H1 (cell line): ENCODE results near the gene CA10. TPM values are rescaled to one million over a fixed set of nuclear protein-coding genes. Genes with fewer than 3 reads are reported as not detected.

Experiments
- CHD7 ChIP-seq: fragments of 300-600 bp; sonication (generic); IDR thresholded peaks from 2 replicates; pipeline ENCODE4 v1.7.1; 2012; ENCODE audit warnings: low read length, moderate library complexity, mild to moderate bottlenecking, inconsistent platforms; ENCODE audit not compliant: insufficient replicate concordance
- HDAC2 ChIP-seq, 2 experiments: fragments of 300-600 bp in 1 of 2; sonication (generic) in 1 of 2; IDR thresholded peaks; 2 replicates each; pipeline ENCODE4 v1.6.1; 2011 to 2012; ENCODE audit warnings: low read depth in 2 of 2, low read length in 2 of 2, mild to moderate bottlenecking in 2 of 2, moderate library complexity in 2 of 2, borderline replicate concordance in 1 of 2, inconsistent platforms in 1 of 2
- KDM4A ChIP-seq: IDR thresholded peaks from one replicate; pipeline ENCODE4 v1.7.1; 2012; ENCODE audit warnings: low read depth, mild to moderate bottlenecking, moderate library complexity, low read length, inconsistent platforms; ENCODE audit not compliant: severe bottlenecking
- NRF1 ChIP-seq: IDR thresholded peaks from 2 replicates; pipeline ENCODE4 v1.6.1; 2011; ENCODE audit warnings: mild to moderate bottlenecking, low read depth, low read length, improper control_type of control experiment
- POU5F1 ChIP-seq: IDR thresholded peaks from 2 replicates; pipeline ENCODE4 v1.6.1; 2011; ENCODE audit warnings: low read depth, mild to moderate bottlenecking, low read length, moderate library complexity
- SIX5 ChIP-seq: IDR thresholded peaks from 2 replicates; pipeline ENCODE4 v1.6.1; 2011; ENCODE audit warnings: mild to moderate bottlenecking, low read depth, low read length
- USF2 ChIP-seq: IDR thresholded peaks from 2 replicates; pipeline ENCODE4 v1.6.1; 2011; ENCODE audit warnings: low read length, improper control_type of control experiment
- polyA plus RNA-seq, 7 experiments: library from polyadenylated mRNA; depleted of rRNA in 3 of 7; stranded (reverse) in 5 of 7; unstranded in 2 of 7; fragments of >200 nt in 5 of 7; fragments of 200-250 nt in 2 of 7; gene quantifications; 1 replicate in 5 of 7; 2 replicates in 1 of 7; 4 replicates in 1 of 7; pipeline versions ENCODE4 v1.2.1 to v1.2.3, GENCODE V29; 2011 to 2013; ENCODE audit warnings: missing spikeins in 2 of 7, mixed read lengths in 2 of 7
- total RNA-seq: library from RNA; stranded (reverse); fragmentation: NEBNext Ultra II Directional; extraction: Animal tissue kit (Norgen Biotek cat#: 25700); gene quantifications from 2 replicates; pipeline ENCODE4 v1.2.1, GENCODE V29; 2021

The CA10 gene
- total and polyA plus RNA-seq, 2 of the 8 experiments (the other 6 are each of a cell fraction or from before 2014, with no cell fraction given): 0.60 to 0.63 TPM

- no peak for TF ChIP-seq CHD7
- no peak for TF ChIP-seq KDM4A
- no peak for TF ChIP-seq SIX5
- no peak for TF ChIP-seq HDAC2 (IDR thresholded peaks at IDR 0.05; ENCODE audit: borderline replicate concordance in 1 of 2, low read depth in 2 of 2, low read length in 2 of 2)
- no peak for TF ChIP-seq POU5F1
- TF ChIP-seq NRF1: no peak
- no peak for TF ChIP-seq USF2
These were observed 540.5 kb downstream of the CA10 start (continued) for GRCh38 chr17:51617986-51618385.
